HepG2 (cell line): Measurements from ENCODE around the gene AXIN1. TPM values are rescaled to one million over a fixed set of nuclear protein-coding genes. Genes with fewer than 3 reads are reported as not detected.
A peak's percentile ranks its signal among the peaks of the same experiment; 100 is the strongest.

Experiments
- ATAC-seq: fragments of 200-7000 bp; cut with Tn5 transposase; 3 replicates; pipeline ENCODE4 v1.9.1; 2020; ENCODE audit warnings: mild to moderate bottlenecking, moderate library complexity
- BruUV-seq: library from RNA; stranded (reverse); fragments of 400-500 nt; replicated peaks from 2 replicates; lab custom pipeline; 2021; lab: Mats Ljungman, UMichigan
- CTCF ChIA-PET: fragments of 300-600 bp; formaldehyde crosslinking; extraction: SDS; loops from one replicate; lab custom pipeline; 2021; ENCODE audit warnings: low total read pairs, inconsistent platforms, low intra/inter-chr PET ratio; lab: Yijun Ruan, JAX
- POLR2A ChIA-PET: fragments of 350-600 bp; sonication (Branson Sonifier 250); formaldehyde crosslinking; loops from one replicate; lab custom pipeline; 2020; ENCODE audit warnings: antibody characterized with exemption, inconsistent platforms; lab: Yijun Ruan, JAX
- DNase-seq: peaks from one replicate; pipeline ENCODE4 v3.0.0-alpha.2; 2015; ENCODE audit warnings: low spot score
- FAIRE-seq: peaks from 3 replicates; lab custom pipeline; 2011; peaks lifted over from hg19 to GRCh38; lab: Jason Lieb, UNC
- H2AFZ ChIP-seq: one replicate; pipeline ENCODE4 v1.6.1; 2011; ENCODE audit warnings: low read length, inconsistent platforms
- H3K27ac ChIP-seq: fragments of 300-600 bp; 3 replicates; pipeline ENCODE4 v1.8.0; 2011; ENCODE audit warnings: mixed run types, mild to moderate bottlenecking, mixed read lengths, low read length, inconsistent platforms; ENCODE audit not compliant: insufficient read depth; ENCODE audit errors: extremely low read length
- H3K27me3 ChIP-seq, 2 experiments: fragments of 200-600 bp in 1 of 2; 2 replicates in 1 of 2; 3 replicates in 1 of 2; pipeline versions ENCODE4 v1.6.0 to v1.8.0; 2011; ENCODE audit warnings: low read length in 2 of 2, mild to moderate bottlenecking in 2 of 2, moderate library complexity in 2 of 2, inconsistent platforms in 1 of 2; ENCODE audit not compliant: insufficient read depth in 2 of 2, control insufficient read depth in 1 of 2
- H3K36me3 ChIP-seq, 2 experiments: fragments of 200-600 bp in 1 of 2; replicated peaks in 1 of 2; 2 replicates in 1 of 2; 3 replicates in 1 of 2; pipeline versions ENCODE4 v1.5.1 to v1.8.0; 2011; ENCODE audit warnings: low read length in 2 of 2, inconsistent platforms in 1 of 2; ENCODE audit not compliant: insufficient read depth in 2 of 2, control insufficient read depth in 1 of 2
- H3K4me1 ChIP-seq: 2 replicates; pipeline ENCODE4 v1.5.1; 2012; ENCODE audit warnings: low read length, inconsistent platforms; ENCODE audit not compliant: insufficient read depth
- H3K4me2 ChIP-seq: 2 replicates; pipeline ENCODE4 v1.6.0; 2011; ENCODE audit warnings: low read depth, low read length, inconsistent platforms
- H3K4me3 ChIP-seq, 3 experiments: fragments of 200-600 bp in 1 of 3; sonication (generic), shearing (Covaris generic) in 1 of 3; replicated peaks in 1 of 3; 2 replicates each; pipeline ENCODE4 v1.5.1; 2011 to 2016; ENCODE audit warnings: low read length in 3 of 3, inconsistent platforms in 2 of 3, low read depth in 2 of 3, mild to moderate bottlenecking in 2 of 3, control low read depth in 1 of 3, mixed read lengths in 1 of 3; ENCODE audit not compliant: insufficient read depth in 1 of 3
- H3K79me2 ChIP-seq: one replicate; pipeline ENCODE4 v1.6.1; 2011; ENCODE audit warnings: low read length, inconsistent platforms; ENCODE audit not compliant: insufficient read depth
- H3K9ac ChIP-seq: 2 replicates; pipeline ENCODE4 v1.6.0; 2011; ENCODE audit warnings: mild to moderate bottlenecking, low read depth, low read length, inconsistent platforms; ENCODE audit not compliant: insufficient read depth
- H3K9me3 ChIP-seq: 2 replicates; pipeline ENCODE4 v1.5.1; 2012; ENCODE audit warnings: mild to moderate bottlenecking, low read length
- H4K20me1 ChIP-seq: 2 replicates; pipeline ENCODE4 v1.6.0; 2011; ENCODE audit warnings: inconsistent platforms, mild to moderate bottlenecking, low read length, moderate library complexity; ENCODE audit not compliant: insufficient read depth
- ARNT2 ChIP-seq: sonication (generic); formaldehyde crosslinking; IDR thresholded peaks from 2 replicates; pipeline ENCODE4 v1.8.0; 2022; ENCODE audit warnings: mild to moderate bottlenecking, low read depth, missing genetic modification reagents, moderate library complexity
- CTCF ChIP-seq: sonication (generic); formaldehyde crosslinking; IDR thresholded peaks from 2 replicates; pipeline ENCODE4 v1.5.0; 2020; ENCODE audit warnings: mild to moderate bottlenecking, missing genetic modification reagents, moderate library complexity
- ETV5 ChIP-seq: IDR thresholded peaks from 2 replicates; pipeline ENCODE4 v1.6.1; 2018; ENCODE audit warnings: missing biosample characterization, missing genetic modification reagents, inconsistent platforms, borderline replicate concordance
- HNF4A ChIP-seq: sonication (generic); formaldehyde crosslinking; IDR thresholded peaks from 2 replicates; pipeline ENCODE4 v1.4.0; 2020; ENCODE audit warnings: missing genetic modification reagents
- MAX ChIP-seq: IDR thresholded peaks from 2 replicates; pipeline ENCODE4 v1.6.1; 2012; ENCODE audit warnings: inconsistent platforms
- MXD3 ChIP-seq: IDR thresholded peaks from 2 replicates; pipeline ENCODE4 v1.6.1; 2016; ENCODE audit warnings: mild to moderate bottlenecking, missing biosample characterization, missing genetic modification reagents
- NCOA1 ChIP-seq: sonication (generic); formaldehyde crosslinking; IDR thresholded peaks from 2 replicates; pipeline ENCODE4 v1.9.0; 2021; ENCODE audit warnings: missing genetic modification reagents
- POLR2G ChIP-seq: fragments of 200-400 bp; formaldehyde crosslinking; IDR thresholded peaks from 2 replicates; pipeline ENCODE4 v1.6.1; 2018; ENCODE audit warnings: mild to moderate bottlenecking, low read depth, low read length, moderate library complexity
- SAP130 ChIP-seq: IDR thresholded peaks from 2 replicates; pipeline ENCODE4 v1.6.1; 2016; ENCODE audit warnings: low read depth
- SMC3 ChIP-seq: IDR thresholded peaks from 2 replicates; pipeline ENCODE4 v1.6.1; 2011; ENCODE audit warnings: low read length, improper control_type of control experiment
- SRSF4 ChIP-seq: fragments of 200-400 bp; formaldehyde crosslinking; IDR thresholded peaks from one replicate; pipeline ENCODE4 v1.6.1; 2018; ENCODE audit warnings: mild to moderate bottlenecking, low read depth, low read length, moderate library complexity; ENCODE audit not compliant: poor library complexity, severe bottlenecking
- TCF12 ChIP-seq, 2 experiments: fragments of 450-650 bp in 1 of 2; sonication (generic) in 1 of 2; formaldehyde crosslinking in 1 of 2; IDR thresholded peaks; 2 replicates each; pipeline versions ENCODE4 v1.6.1 to v1.8.0; 2017 to 2022; ENCODE audit warnings: antibody characterized with exemption in 1 of 2, mild to moderate bottlenecking in 1 of 2, missing genetic modification reagents in 1 of 2, moderate library complexity in 1 of 2
- TGIF2 ChIP-seq: IDR thresholded peaks from 2 replicates; pipeline ENCODE4 v1.6.1; 2016; ENCODE audit warnings: control low read depth, missing compliant biosample characterization
- TOPORS ChIP-seq: sonication (generic); formaldehyde crosslinking; IDR thresholded peaks from 2 replicates; pipeline ENCODE4 v1.8.0; 2023; ENCODE audit warnings: mild to moderate bottlenecking, missing genetic modification reagents
- ZBTB20 ChIP-seq: sonication (generic); formaldehyde crosslinking; IDR thresholded peaks from 2 replicates; pipeline ENCODE4 v1.8.1; 2023; ENCODE audit warnings: missing genetic modification reagents, low read depth, mild to moderate bottlenecking, borderline replicate concordance
- ZFX ChIP-seq: sonication (generic); formaldehyde crosslinking; IDR thresholded peaks from 2 replicates; pipeline ENCODE4 v1.4.0; 2020; ENCODE audit warnings: mild to moderate bottlenecking, low read depth, missing genetic modification reagents, moderate library complexity
- WGBS: methylation state at CpG from one replicate; pipeline ENCODE4 v1.1.6; 2017; ENCODE audit warnings: low lambda C conversion rate; 5-methylcytosine and 5-hydroxymethylcytosine counted together
- in situ Hi-C: cut with HindIII; loops from 2 replicates; pipeline ENCODE4 v1.10.0; 2017; ENCODE audit warnings: low pct_unique_long_range_greater_than_20kb; ENCODE audit not compliant: extremely low pct_ligation_motif_present
- intact Hi-C: fragments of 100-400 bp; cut with micrococcal nuclease; formaldehyde crosslinking; loops from one replicate; pipeline ENCODE4 v1.10.0; 2022; ENCODE audit not compliant: unreplicated experiment
- polyA plus RNA-seq, 8 experiments: library from polyadenylated mRNA; depleted of rRNA in 3 of 8; stranded (reverse) in 7 of 8; unstranded in 1 of 8; fragments of >200 nt; fragmentation: Illumina TruSeq in 4 of 8; extraction: Trizol in 4 of 8; gene quantifications; 2 replicates each; pipeline versions ENCODE4 v1.2.1 to v1.2.3, GENCODE V29; 2011 to 2016; ENCODE audit warnings: low read depth in 4 of 8, missing spikeins in 1 of 8, mixed read lengths in 1 of 8; ENCODE audit not compliant: insufficient read depth in 1 of 8
- total RNA-seq, 5 experiments: library from RNA; depleted of rRNA; stranded (reverse); fragments of >200 nt; fragmentation: Illumina TruSeq; extraction: Trizol; gene quantifications; 2 replicates each; pipeline ENCODE4 v1.2.3, GENCODE V29; 2016; ENCODE audit warnings: low read depth in 1 of 5
- TF ChIP-seq, protein P1 (sequence below): sonication (generic); formaldehyde crosslinking; IDR thresholded peaks from 2 replicates; pipeline ENCODE4 v1.4.0; 2020; ENCODE audit warnings: missing genetic modification reagents
- TF ChIP-seq, protein P2 (sequence below): sonication (generic); formaldehyde crosslinking; IDR thresholded peaks from 2 replicates; pipeline ENCODE4 v1.5.1; 2020; ENCODE audit warnings: mild to moderate bottlenecking, moderate library complexity, missing genetic modification reagents

Gene AXIN1
- total and polyA plus RNA-seq, 2 of the 13 experiments (the other 11 are each of a cell fraction or from before 2014, with no cell fraction given): 24.0 to 26.0 TPM

- H4K20me1 ChIP-seq: peaks cover 10% of the 10 kb centered on the region
- intact Hi-C loops (no loop called here), in situ Hi-C loops (no loop called here)
- ATAC-seq: no peak
- H3K4me1 ChIP-seq: peaks cover 74% of the 10 kb centered on the region
- H3K27me3 ChIP-seq: no peaks in the 10 kb centered on the region
- ChIA-PET POLR2A (interaction anchor here (0.6 to 2.4 kb wide), 21 partner anchors 9 to 299 kb away, joined by 3 to 31 read pairs (median 5); partner anchors contain the start of genes DECR2, FAM234A, METTL26 and MRPL28), CTCF (no interaction called here)
- 2% methylated on average over 32 of the region's 95 CpGs for WGBS
- peak overlapping the region; percentile 61 for H3K27ac ChIP-seq
- H3K79me2 ChIP-seq: peaks cover 46% of the 10 kb centered on the region
- peak overlapping the region; percentile 65 to 78 (median 67) for H3K4me3 ChIP-seq
- no TSS peak for BruUV-seq
- no peaks in the 10 kb centered on the region for H3K9me3 ChIP-seq
- peaks cover 2 to 15% of the 10 kb centered on the region in 2 experiments; a peak in 4 of 5 replicates for H3K36me3 ChIP-seq
- H3K9ac ChIP-seq: peak overlapping the region; percentile 86
- DNase-seq: no peak
- H2AFZ ChIP-seq: no peak overlapping the region
- FAIRE-seq: no peak
- H3K4me2 ChIP-seq: peak overlapping the region; percentile 74
- TF ChIP-seq ZBTB20 (CRISPR knock-in tag) (no peak), MAX (peak; percentile 79), ARNT2 (CRISPR knock-in tag) (peak; percentile 16; the same call in 1 of the 2 replicates), POLR2G (0 out of 2 replicates have a peak, but pooled peaks have one; percentile 24), SRSF4 (no peak), MXD3 (peak; percentile 57), TCF12 (IDR thresholded peaks at IDR 0.05) (no peak), TCF12 (CRISPR knock-in tag; IDR thresholded peaks at IDR 0.05) (no peak), CTCF (CRISPR knock-in tag) (no peak), ZFX (CRISPR knock-in tag) (0 out of 2 replicates have a peak, but pooled peaks have one; percentile 28), SAP130 (CRISPR knock-in tag) (peak; percentile 40), NCOA1 (CRISPR knock-in tag) (no peak), HNF4A (CRISPR knock-in tag) (peak; percentile 28; the same call in 1 of the 2 replicates), TGIF2 (CRISPR knock-in tag) (no peak), TOPORS (CRISPR knock-in tag) (no peak), SMC3 (no peak), ETV5 (CRISPR knock-in tag) (no peak)
- TF ChIP-seq, protein P1, sequence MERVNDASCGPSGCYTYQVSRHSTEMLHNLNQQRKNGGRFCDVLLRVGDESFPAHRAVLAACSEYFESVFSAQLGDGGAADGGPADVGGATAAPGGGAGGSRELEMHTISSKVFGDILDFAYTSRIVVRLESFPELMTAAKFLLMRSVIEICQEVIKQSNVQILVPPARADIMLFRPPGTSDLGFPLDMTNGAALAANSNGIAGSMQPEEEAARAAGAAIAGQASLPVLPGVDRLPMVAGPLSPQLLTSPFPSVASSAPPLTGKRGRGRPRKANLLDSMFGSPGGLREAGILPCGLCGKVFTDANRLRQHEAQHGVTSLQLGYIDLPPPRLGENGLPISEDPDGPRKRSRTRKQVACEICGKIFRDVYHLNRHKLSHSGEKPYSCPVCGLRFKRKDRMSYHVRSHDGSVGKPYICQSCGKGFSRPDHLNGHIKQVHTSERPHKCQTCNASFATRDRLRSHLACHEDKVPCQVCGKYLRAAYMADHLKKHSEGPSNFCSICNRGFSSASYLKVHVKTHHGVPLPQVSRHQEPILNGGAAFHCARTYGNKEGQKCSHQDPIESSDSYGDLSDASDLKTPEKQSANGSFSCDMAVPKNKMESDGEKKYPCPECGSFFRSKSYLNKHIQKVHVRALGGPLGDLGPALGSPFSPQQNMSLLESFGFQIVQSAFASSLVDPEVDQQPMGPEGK (CRISPR knock-in tag): peak; percentile 54; the same call in 1 of the 2 replicates
- TF ChIP-seq, protein P2, sequence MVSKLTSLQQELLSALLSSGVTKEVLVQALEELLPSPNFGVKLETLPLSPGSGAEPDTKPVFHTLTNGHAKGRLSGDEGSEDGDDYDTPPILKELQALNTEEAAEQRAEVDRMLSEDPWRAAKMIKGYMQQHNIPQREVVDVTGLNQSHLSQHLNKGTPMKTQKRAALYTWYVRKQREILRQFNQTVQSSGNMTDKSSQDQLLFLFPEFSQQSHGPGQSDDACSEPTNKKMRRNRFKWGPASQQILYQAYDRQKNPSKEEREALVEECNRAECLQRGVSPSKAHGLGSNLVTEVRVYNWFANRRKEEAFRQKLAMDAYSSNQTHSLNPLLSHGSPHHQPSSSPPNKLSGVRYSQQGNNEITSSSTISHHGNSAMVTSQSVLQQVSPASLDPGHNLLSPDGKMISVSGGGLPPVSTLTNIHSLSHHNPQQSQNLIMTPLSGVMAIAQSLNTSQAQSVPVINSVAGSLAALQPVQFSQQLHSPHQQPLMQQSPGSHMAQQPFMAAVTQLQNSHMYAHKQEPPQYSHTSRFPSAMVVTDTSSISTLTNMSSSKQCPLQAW: no peak
These were observed 561 bp downstream of the AXIN1 start for GRCh38 chr16:351804-352520.
